HUES64 (cell line): ENCODE data around the gene RABL3.

ENCODE experiments used
- H3K27ac ChIP-seq: 2 replicates; pipeline ENCODE4 v1.7.0; 2013; ENCODE audit warnings: low read depth, low read length, inconsistent platforms
- H3K27me3 ChIP-seq: 2 replicates; pipeline ENCODE4 v1.6.1; 2013; ENCODE audit warnings: mild to moderate bottlenecking, low read length; ENCODE audit not compliant: insufficient read depth
- H3K36me3 ChIP-seq: 2 replicates; pipeline ENCODE4 v1.6.1; 2013; ENCODE audit warnings: mild to moderate bottlenecking, low read length; ENCODE audit not compliant: insufficient read depth
- H3K4me1 ChIP-seq: 2 replicates; pipeline ENCODE4 v1.6.1; 2013; ENCODE audit warnings: mild to moderate bottlenecking, low read length, moderate library complexity; ENCODE audit not compliant: insufficient read depth
- H3K4me3 ChIP-seq: 2 replicates; pipeline ENCODE4 v1.5.1; 2013; ENCODE audit warnings: mild to moderate bottlenecking, low read length, moderate library complexity
- H3K9ac ChIP-seq: 2 replicates; pipeline ENCODE4 v1.6.1; 2013; ENCODE audit warnings: mild to moderate bottlenecking, low read depth, low read length
- H3K9me3 ChIP-seq: 2 replicates; pipeline ENCODE4 v1.6.1; 2013; ENCODE audit warnings: low read depth, low read length; ENCODE audit not compliant: insufficient read depth
- WGBS: fragments of 150-250, 120-280 bp; methylation state at CpG from one replicate; pipeline ENCODE4 v1.1.7; 2013; ENCODE audit warnings: missing lambda C conversion rate; 5-methylcytosine and 5-hydroxymethylcytosine counted together

Gene RABL3

GRCh38 chr3:120661945-120662344 lies 80.4 kb downstream of the RABL3 start:
- Histone ChIP-seq H3K27ac (no peak overlapping the region), H3K36me3 (no peaks in the 10 kb centered on the region), H3K9ac (no peak overlapping the region), H3K9me3 (peaks cover 7% of the 10 kb centered on the region; the same call in 1 of the 2 replicates), H3K27me3 (no peaks in the 10 kb centered on the region), H3K4me3 (no peak overlapping the region), H3K4me1 (no peaks in the 10 kb centered on the region)
- 74% methylated on average over 5 of the region's 5 CpGs for WGBS

- no peak overlapping the region for H3K27ac ChIP-seq
- no peaks in the 10 kb centered on the region for H3K4me1 ChIP-seq
- 43% methylated on average over 2 of the region's 2 CpGs for WGBS
- H3K9me3 ChIP-seq: peaks cover 7% of the 10 kb centered on the region; the same call in 1 of the 2 replicates
- no peaks in the 10 kb centered on the region for H3K36me3 ChIP-seq
- no peak overlapping the region for H3K9ac ChIP-seq
- no peaks in the 10 kb centered on the region for H3K27me3 ChIP-seq
- no peak overlapping the region for H3K4me3 ChIP-seq
These were observed 81.0 kb downstream of the RABL3 start for GRCh38 chr3:120661106-120661905.

GRCh38 chr3:120659834-120660233 lies 82.5 kb downstream of the RABL3 start:
- Histone ChIP-seq H3K9ac (no peak overlapping the region), H3K4me3 (no peak overlapping the region), H3K36me3 (no peaks in the 10 kb centered on the region), H3K4me1 (no peaks in the 10 kb centered on the region), H3K27me3 (no peaks in the 10 kb centered on the region), H3K9me3 (peaks cover 7% of the 10 kb centered on the region; the same call in 1 of the 2 replicates), H3K27ac (no peak overlapping the region)
- WGBS: 82% methylated on average over 2 of the region's 2 CpGs

- Histone ChIP-seq H3K9ac (no peak overlapping the region), H3K9me3 (peaks cover 7% of the 10 kb centered on the region; the same call in 1 of the 2 replicates), H3K4me3 (no peak overlapping the region), H3K4me1 (no peaks in the 10 kb centered on the region), H3K36me3 (no peaks in the 10 kb centered on the region), H3K27ac (no peak overlapping the region), H3K27me3 (no peaks in the 10 kb centered on the region)
- 89% methylated on average over 1 of the region's 1 CpG for WGBS
These were observed 83.0 kb downstream of the RABL3 start for GRCh38 chr3:120659285-120659684.

- H3K27me3 ChIP-seq: no peaks in the 10 kb centered on the region
- H3K9me3 ChIP-seq: no peaks in the 10 kb centered on the region
- H3K4me3 ChIP-seq: no peak overlapping the region
- no peaks in the 10 kb centered on the region for H3K4me1 ChIP-seq
- H3K36me3 ChIP-seq: no peaks in the 10 kb centered on the region
- H3K9ac ChIP-seq: no peak overlapping the region
- no peak overlapping the region for H3K27ac ChIP-seq
- 94% methylated on average over 4 of the region's 5 CpGs for WGBS
These were observed 89.3 kb downstream of the RABL3 start for GRCh38 chr3:120652896-120653545.

- Histone ChIP-seq H3K27me3 (no peaks in the 10 kb centered on the region), H3K9ac (no peak overlapping the region), H3K4me1 (no peaks in the 10 kb centered on the region), H3K9me3 (no peaks in the 10 kb centered on the region), H3K27ac (no peak overlapping the region), H3K36me3 (no peaks in the 10 kb centered on the region), H3K4me3 (no peak overlapping the region)
- 91% methylated on average over 3 of the region's 3 CpGs for WGBS
These were observed 90.0 kb downstream of the RABL3 start for GRCh38 chr3:120652281-120652680.

- Histone ChIP-seq H3K9ac (no peak overlapping the region), H3K27ac (no peak overlapping the region)
- WGBS: 90% methylated on average over 2 of the region's 2 CpGs
These were observed 92.0 kb downstream of the RABL3 start for GRCh38 chr3:120650311-120650710.

GRCh38 chr3:120649830-120650233 lies 92.5 kb downstream of the RABL3 start:
- WGBS: 85% methylated on average over 1 of the region's 3 CpGs
- H3K4me1 ChIP-seq: no peaks in the 10 kb centered on the region
- H3K27me3 ChIP-seq: no peaks in the 10 kb centered on the region
- no peak overlapping the region for H3K9ac ChIP-seq
- H3K36me3 ChIP-seq: no peaks in the 10 kb centered on the region
- no peak overlapping the region for H3K27ac ChIP-seq
- no peaks in the 10 kb centered on the region for H3K9me3 ChIP-seq
- H3K4me3 ChIP-seq: no peak overlapping the region

More at GRCh38 chr3:120650311-120650710, 92.0 kb downstream of the RABL3 start:
- no peaks in the 10 kb centered on the region for H3K36me3 ChIP-seq
- H3K4me3 ChIP-seq: no peak overlapping the region
- no peaks in the 10 kb centered on the region for H3K4me1 ChIP-seq
- no peaks in the 10 kb centered on the region for H3K9me3 ChIP-seq
- H3K27me3 ChIP-seq: no peaks in the 10 kb centered on the region

GRCh38 chr3:120648290-120648689 lies 94.0 kb downstream of the RABL3 start:
- Histone ChIP-seq H3K27ac (no peak overlapping the region), H3K4me1 (no peaks in the 10 kb centered on the region), H3K9ac (no peak overlapping the region), H3K9me3 (no peaks in the 10 kb centered on the region), H3K27me3 (no peaks in the 10 kb centered on the region), H3K4me3 (no peak overlapping the region), H3K36me3 (no peaks in the 10 kb centered on the region)
- 94% methylated on average over 5 of the region's 5 CpGs for WGBS

- Histone ChIP-seq H3K36me3 (no peaks in the 10 kb centered on the region), H3K9ac (no peak overlapping the region), H3K4me3 (no peak overlapping the region), H3K27ac (no peak overlapping the region), H3K27me3 (no peaks in the 10 kb centered on the region), H3K9me3 (no peaks in the 10 kb centered on the region), H3K4me1 (no peaks in the 10 kb centered on the region)
- 92% methylated on average over 5 of the region's 5 CpGs for WGBS
These were observed 95.4 kb downstream of the RABL3 start for GRCh38 chr3:120646771-120647432.
